ENCODE measurements around the gene NOL3. TPM values are rescaled to one million over a fixed set of nuclear protein-coding genes. Genes with fewer than 3 reads are reported as not detected.

The NOL3 gene
- total and polyA plus RNA-seq, 2 of the 13 experiments (the other 11 are each of a cell fraction or from before 2014, with no cell fraction given) = 5.7 to 20.5 TPM

GRCh38 chr16:67183627-67184452 is 13.5 kb downstream of the NOL3 start, which contains the start of gene MATCAP1 (continued):
- peak; percentile 87 for TF ChIP-seq SNAPC2 (CRISPR knock-in tag; IDR thresholded peaks at IDR 0.05)
- TF ChIP-seq PHF20 (CRISPR knock-in tag; IDR thresholded peaks at IDR 0.05) = 0 out of 2 replicates have a peak, but pooled peaks have one; percentile 62
- 0 out of 2 replicates have a peak, but pooled peaks have one; percentile 62 for TF ChIP-seq ZNF772 (CRISPR knock-in tag; IDR thresholded peaks at IDR 0.05)
- peak; percentile 89 for TF ChIP-seq ZBTB7B (CRISPR knock-in tag; IDR thresholded peaks at IDR 0.05)
- peak; percentile 43; the same call in 1 of the 2 replicates for TF ChIP-seq HES4 (CRISPR knock-in tag; IDR thresholded peaks at IDR 0.05; ENCODE audit: borderline replicate concordance)
- TF ChIP-seq NR2F2 (IDR thresholded peaks at IDR 0.05; ENCODE audit: borderline replicate concordance, low read depth) = no peak
- TF ChIP-seq ATF1 (CRISPR knock-in tag; IDR thresholded peaks at IDR 0.05) = no peak; the same call in none of the 2 replicates
- TF ChIP-seq ZBED4 (CRISPR knock-in tag; IDR thresholded peaks at IDR 0.05; ENCODE audit: borderline replicate concordance) = no peak
- TF ChIP-seq NFKBIZ (CRISPR knock-in tag; IDR thresholded peaks at IDR 0.05) = peak; percentile 42; the same call in 1 of the 2 replicates
- TF ChIP-seq ZNF644 (CRISPR knock-in tag; IDR thresholded peaks at IDR 0.05; ENCODE audit: low read depth) = no peak
- TF ChIP-seq, protein P1, sequence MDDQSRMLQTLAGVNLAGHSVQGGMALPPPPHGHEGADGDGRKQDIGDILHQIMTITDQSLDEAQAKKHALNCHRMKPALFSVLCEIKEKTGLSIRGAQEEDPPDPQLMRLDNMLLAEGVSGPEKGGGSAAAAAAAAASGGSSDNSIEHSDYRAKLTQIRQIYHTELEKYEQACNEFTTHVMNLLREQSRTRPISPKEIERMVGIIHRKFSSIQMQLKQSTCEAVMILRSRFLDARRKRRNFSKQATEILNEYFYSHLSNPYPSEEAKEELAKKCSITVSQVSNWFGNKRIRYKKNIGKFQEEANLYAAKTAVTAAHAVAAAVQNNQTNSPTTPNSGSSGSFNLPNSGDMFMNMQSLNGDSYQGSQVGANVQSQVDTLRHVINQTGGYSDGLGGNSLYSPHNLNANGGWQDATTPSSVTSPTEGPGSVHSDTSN (CRISPR knock-in tag; IDR thresholded peaks at IDR 0.05; ENCODE audit: borderline replicate concordance) = 0 out of 2 replicates have a peak, but pooled peaks have one; percentile 18
- TF ChIP-seq, protein P2, sequence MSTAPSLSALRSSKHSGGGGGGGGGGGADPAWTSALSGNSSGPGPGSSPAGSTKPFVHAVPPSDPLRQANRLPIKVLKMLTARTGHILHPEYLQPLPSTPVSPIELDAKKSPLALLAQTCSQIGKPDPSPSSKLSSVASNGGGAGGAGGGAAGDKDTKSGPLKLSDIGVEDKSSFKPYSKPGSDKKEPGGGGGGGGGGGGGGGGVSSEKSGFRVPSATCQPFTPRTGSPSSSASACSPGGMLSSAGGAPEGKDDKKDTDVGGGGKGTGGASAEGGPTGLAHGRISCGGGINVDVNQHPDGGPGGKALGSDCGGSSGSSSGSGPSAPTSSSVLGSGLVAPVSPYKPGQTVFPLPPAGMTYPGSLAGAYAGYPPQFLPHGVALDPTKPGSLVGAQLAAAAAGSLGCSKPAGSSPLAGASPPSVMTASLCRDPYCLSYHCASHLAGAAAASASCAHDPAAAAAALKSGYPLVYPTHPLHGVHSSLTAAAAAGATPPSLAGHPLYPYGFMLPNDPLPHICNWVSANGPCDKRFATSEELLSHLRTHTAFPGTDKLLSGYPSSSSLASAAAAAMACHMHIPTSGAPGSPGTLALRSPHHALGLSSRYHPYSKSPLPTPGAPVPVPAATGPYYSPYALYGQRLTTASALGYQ (CRISPR knock-in tag; IDR thresholded peaks at IDR 0.05) = peak; percentile 78; the same call in 1 of the 2 replicates
- TF ChIP-seq ZNF629 (CRISPR knock-in tag; conservative IDR thresholded peaks at IDR 0.05) = 0 out of 2 replicates have a peak, but pooled peaks have one; percentile 6
- TF ChIP-seq, protein P3, sequence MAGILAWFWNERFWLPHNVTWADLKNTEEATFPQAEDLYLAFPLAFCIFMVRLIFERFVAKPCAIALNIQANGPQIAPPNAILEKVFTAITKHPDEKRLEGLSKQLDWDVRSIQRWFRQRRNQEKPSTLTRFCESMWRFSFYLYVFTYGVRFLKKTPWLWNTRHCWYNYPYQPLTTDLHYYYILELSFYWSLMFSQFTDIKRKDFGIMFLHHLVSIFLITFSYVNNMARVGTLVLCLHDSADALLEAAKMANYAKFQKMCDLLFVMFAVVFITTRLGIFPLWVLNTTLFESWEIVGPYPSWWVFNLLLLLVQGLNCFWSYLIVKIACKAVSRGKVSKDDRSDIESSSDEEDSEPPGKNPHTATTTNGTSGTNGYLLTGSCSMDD (CRISPR knock-in tag; IDR thresholded peaks at IDR 0.05) = no peak
- no peak for TF ChIP-seq NFIC (IDR thresholded peaks at IDR 0.05; ENCODE audit: low read length)
- TF ChIP-seq, protein P4, sequence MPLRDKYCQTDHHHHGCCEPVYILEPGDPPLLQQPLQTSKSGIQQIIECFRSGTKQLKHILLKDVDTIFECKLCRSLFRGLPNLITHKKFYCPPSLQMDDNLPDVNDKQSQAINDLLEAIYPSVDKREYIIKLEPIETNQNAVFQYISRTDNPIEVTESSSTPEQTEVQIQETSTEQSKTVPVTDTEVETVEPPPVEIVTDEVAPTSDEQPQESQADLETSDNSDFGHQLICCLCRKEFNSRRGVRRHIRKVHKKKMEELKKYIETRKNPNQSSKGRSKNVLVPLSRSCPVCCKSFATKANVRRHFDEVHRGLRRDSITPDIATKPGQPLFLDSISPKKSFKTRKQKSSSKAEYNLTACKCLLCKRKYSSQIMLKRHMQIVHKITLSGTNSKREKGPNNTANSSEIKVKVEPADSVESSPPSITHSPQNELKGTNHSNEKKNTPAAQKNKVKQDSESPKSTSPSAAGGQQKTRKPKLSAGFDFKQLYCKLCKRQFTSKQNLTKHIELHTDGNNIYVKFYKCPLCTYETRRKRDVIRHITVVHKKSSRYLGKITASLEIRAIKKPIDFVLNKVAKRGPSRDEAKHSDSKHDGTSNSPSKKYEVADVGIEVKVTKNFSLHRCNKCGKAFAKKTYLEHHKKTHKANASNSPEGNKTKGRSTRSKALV (CRISPR knock-in tag; IDR thresholded peaks at IDR 0.05) = peak; percentile 92
- TF ChIP-seq HNF4A (CRISPR knock-in tag; IDR thresholded peaks at IDR 0.05) = no peak
- TF ChIP-seq FOXK1 (CRISPR knock-in tag; IDR thresholded peaks at IDR 0.05; ENCODE audit: borderline replicate concordance, low read depth) = peak; percentile 80; the same call in 1 of the 2 replicates
- TF ChIP-seq EEA1 (CRISPR knock-in tag; IDR thresholded peaks at IDR 0.05; ENCODE audit: borderline replicate concordance) = peak; percentile 72; the same call in 1 of the 2 replicates
